Activated T-helper 2 cell treated with anti-CD3 and anti-CD28 coated beads, Interferon-gamma antibody, Interleukin-2, Interleukin-4, amounts not matched to agents 10 μg/mL and 5 μg/mL and 100 μg/mL, durations not matched to agents 14 hours and 24 hours and 36 hours (primary cell): ENCODE results near the gene TRABD. TPM values are rescaled to one million over a fixed set of nuclear protein-coding genes. Genes with fewer than 3 reads are reported as not detected.

ENCODE experiments used
- DNase-seq: peaks from one replicate; pipeline ENCODE4 v3.0.0; 2021; ENCODE audit warnings: low spot score
- H3K27ac Mint-ChIP-seq: one replicate; pipeline ENCODE4 v1.8.0; 2021; ENCODE audit warnings: mixed read lengths
- H3K27me3 Mint-ChIP-seq: one replicate; pipeline ENCODE4 v1.8.0; 2021; ENCODE audit warnings: low read depth, mixed read lengths
- H3K36me3 Mint-ChIP-seq: one replicate; pipeline ENCODE4 v1.8.0; 2021; ENCODE audit warnings: low read depth, mixed read lengths
- H3K4me1 Mint-ChIP-seq: one replicate; pipeline ENCODE4 v1.8.0; 2021; ENCODE audit warnings: low read depth, mixed read lengths
- H3K4me3 Mint-ChIP-seq: one replicate; pipeline ENCODE4 v1.8.0; 2021; ENCODE audit warnings: low read depth, mild to moderate bottlenecking, moderate library complexity, mixed read lengths
- H3K9me3 Mint-ChIP-seq: one replicate; pipeline ENCODE4 v1.8.0; 2021; ENCODE audit warnings: mixed read lengths
- intact Hi-C: fragments of 100-400 bp; cut with micrococcal nuclease; formaldehyde crosslinking; loops from one replicate; pipeline ENCODE4 v1.15.1; 2023
- total RNA-seq: library from RNA; stranded (reverse); gene quantifications from 2 replicates; pipeline ENCODE4 v1.2.3, GENCODE V29; 2022

TRABD gene
- total RNA-seq, 1 donor from 2014 or later: 104 TPM

GRCh38 chr22:50173311-50173982 is 12.3 kb upstream of the TRABD start:
- DNase-seq: no peak
- H3K27me3 Mint-ChIP-seq: peaks cover 17% of the 10 kb centered on the region
- no peak overlapping the region for H3K27ac Mint-ChIP-seq

DNA sequence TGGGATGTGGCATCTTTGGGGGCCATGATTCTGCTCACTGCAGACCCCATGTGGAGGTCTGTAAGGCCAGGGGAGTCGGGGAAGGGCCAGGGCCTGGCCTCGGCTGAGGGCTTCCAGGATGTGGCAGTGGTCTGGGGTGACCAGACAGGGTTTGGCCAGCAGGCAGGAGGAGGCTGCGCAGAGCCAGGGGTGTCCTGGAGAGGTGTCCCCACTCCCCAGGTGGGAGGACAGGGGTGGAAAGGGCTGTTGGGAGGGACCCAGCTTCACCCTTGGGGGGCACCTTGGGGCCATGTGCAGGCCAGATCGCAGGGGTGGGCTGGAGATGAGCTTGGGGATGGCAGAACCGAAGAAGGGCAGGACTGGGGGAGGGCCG is 11.7 kb upstream of the TRABD start:
- H3K9me3 Mint-ChIP-seq: no peaks in the 10 kb centered on the region
- intact Hi-C loops: no loop called here
- no peaks in the 10 kb centered on the region for H3K36me3 Mint-ChIP-seq
- no peak overlapping the region for H3K4me3 Mint-ChIP-seq
- peaks cover 4% of the 10 kb centered on the region for H3K4me1 Mint-ChIP-seq
- peaks cover 11% of the 10 kb centered on the region for H3K27me3 Mint-ChIP-seq
- no peak overlapping the region for H3K27ac Mint-ChIP-seq
- DNase-seq: no peak

More at GRCh38 chr22:50173311-50173982, 12.3 kb upstream of the TRABD start:
- Mint-ChIP-seq H3K4me1 (peaks cover 9% of the 10 kb centered on the region), H3K9me3 (no peaks in the 10 kb centered on the region), H3K4me3 (no peak overlapping the region), H3K36me3 (no peaks in the 10 kb centered on the region)
- intact Hi-C loops: no loop called here

- Mint-ChIP-seq H3K9me3 (no peaks in the 10 kb centered on the region), H3K4me1 (no peaks in the 10 kb centered on the region), H3K4me3 (no peak overlapping the region), H3K27ac (no peak overlapping the region), H3K36me3 (no peaks in the 10 kb centered on the region), H3K27me3 (peaks cover 8% of the 10 kb centered on the region)
- DNase-seq: no peak
- intact Hi-C loops: no loop called here
Measured at GRCh38 chr22:50174382-50175190, 11.1 kb upstream of the TRABD start.

DNA sequence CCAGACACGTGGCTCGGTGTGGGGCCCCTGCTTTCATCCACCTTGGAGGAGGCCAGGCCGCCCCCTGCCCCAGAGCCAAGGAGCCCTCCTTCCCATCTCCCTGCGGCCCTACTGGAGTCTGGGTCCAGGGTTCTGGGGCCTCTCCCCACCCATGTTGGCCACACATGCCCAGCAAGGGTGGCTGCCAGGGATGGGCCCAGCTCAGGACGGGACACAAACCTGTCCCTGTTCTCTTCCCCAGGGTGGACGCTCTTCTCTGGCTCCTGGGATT is 10.6 kb upstream of the TRABD start:
- no peak overlapping the region for H3K27ac Mint-ChIP-seq
- no peak for DNase-seq
- H3K27me3 Mint-ChIP-seq: peaks cover 8% of the 10 kb centered on the region
- no peaks in the 10 kb centered on the region for H3K9me3 Mint-ChIP-seq
- H3K4me3 Mint-ChIP-seq: no peak overlapping the region
- no peaks in the 10 kb centered on the region for H3K4me1 Mint-ChIP-seq
- intact Hi-C loops: no loop called here
- no peaks in the 10 kb centered on the region for H3K36me3 Mint-ChIP-seq

- H3K9me3 Mint-ChIP-seq: no peaks in the 10 kb centered on the region
Measured at GRCh38 chr22:50175921-50176849, 9.5 kb upstream of the TRABD start.

DNA sequence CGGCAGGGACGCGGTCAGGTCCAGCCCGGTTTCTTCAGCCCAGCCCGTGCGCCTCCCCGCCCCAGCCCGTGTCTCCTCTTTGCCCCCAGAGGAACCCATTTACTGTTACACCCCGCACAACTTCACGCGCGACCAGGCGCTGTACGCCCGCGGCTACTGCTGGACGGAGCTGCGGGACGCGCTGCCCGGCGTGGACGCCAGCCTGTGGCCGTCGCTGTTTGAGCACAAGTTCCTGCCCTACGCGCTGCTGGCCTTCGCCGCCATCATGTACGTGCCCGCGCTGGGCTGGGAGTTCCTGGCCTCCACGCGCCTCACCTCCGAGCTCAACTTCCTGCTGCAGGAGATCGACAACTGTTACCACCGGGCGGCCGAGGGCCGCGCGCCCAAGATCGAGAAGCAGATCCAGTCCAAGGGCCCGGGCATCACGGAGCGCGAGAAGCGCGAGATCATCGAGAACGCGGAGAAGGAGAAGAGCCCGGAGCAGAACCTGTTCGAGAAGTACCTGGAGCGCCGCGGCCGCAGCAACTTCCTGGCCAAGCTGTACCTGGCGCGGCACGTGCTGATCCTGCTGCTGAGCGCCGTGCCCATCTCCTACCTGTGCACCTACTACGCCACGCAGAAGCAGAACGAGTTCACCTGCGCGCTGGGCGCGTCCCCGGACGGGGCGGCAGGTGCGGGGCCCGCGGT is 8.7 kb upstream of the TRABD start:
- Mint-ChIP-seq H3K9me3 (no peaks in the 10 kb centered on the region), H3K27me3 (peaks cover 5% of the 10 kb centered on the region), H3K4me3 (no peak overlapping the region), H3K4me1 (no peaks in the 10 kb centered on the region), H3K36me3 (no peaks in the 10 kb centered on the region), H3K27ac (no peak overlapping the region)
- intact Hi-C loops: no loop called here
- no peak for DNase-seq

More at GRCh38 chr22:50175921-50176849, 9.5 kb upstream of the TRABD start:
- Mint-ChIP-seq H3K27ac (no peak overlapping the region), H3K4me1 (no peaks in the 10 kb centered on the region), H3K4me3 (no peak overlapping the region), H3K27me3 (peaks cover 5% of the 10 kb centered on the region), H3K36me3 (no peaks in the 10 kb centered on the region)
- intact Hi-C loops: no loop called here
- no peak for DNase-seq

DNA sequence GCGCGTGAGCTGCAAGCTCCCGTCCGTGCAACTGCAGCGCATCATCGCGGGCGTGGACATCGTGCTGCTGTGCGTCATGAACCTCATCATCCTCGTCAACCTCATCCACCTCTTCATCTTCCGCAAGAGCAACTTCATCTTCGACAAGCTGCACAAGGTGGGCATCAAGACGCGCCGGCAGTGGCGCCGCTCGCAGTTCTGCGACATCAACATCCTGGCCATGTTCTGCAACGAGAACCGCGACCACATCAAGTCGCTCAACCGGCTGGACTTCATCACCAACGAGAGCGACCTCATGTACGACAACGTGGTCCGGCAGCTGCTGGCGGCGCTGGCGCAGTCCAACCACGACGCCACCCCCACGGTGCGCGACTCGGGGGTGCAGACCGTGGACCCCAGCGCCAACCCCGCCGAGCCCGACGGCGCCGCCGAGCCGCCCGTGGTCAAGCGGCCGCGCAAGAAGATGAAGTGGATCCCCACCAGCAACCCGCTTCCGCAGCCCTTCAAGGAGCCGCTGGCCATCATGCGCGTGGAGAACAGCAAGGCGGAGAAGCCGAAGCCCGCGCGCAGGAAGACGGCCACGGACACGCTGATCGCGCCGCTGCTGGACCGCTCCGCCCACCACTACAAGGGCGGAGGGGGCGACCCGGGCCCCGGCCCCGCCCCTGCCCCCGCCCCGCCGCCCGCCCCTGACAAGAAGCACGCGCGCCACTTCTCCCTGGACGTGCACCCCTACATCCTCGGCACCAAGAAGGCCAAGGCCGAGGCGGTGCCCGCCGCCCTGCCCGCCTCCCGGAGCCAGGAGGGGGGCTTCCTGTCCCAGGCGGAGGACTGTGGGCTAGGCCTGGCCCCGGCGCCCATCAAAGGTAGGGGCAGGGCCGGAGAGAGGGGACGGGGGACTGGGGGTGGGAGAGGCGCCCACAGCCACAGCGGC is 7.9 kb upstream of the TRABD start:
- no peak overlapping the region for H3K4me3 Mint-ChIP-seq
- H3K9me3 Mint-ChIP-seq: no peaks in the 10 kb centered on the region
- no peaks in the 10 kb centered on the region for H3K27me3 Mint-ChIP-seq
- DNase-seq: no peak
- H3K36me3 Mint-ChIP-seq: no peaks in the 10 kb centered on the region
- no peaks in the 10 kb centered on the region for H3K4me1 Mint-ChIP-seq
- no peak overlapping the region for H3K27ac Mint-ChIP-seq
- intact Hi-C loops: no loop called here

- no peaks in the 10 kb centered on the region for H3K27me3 Mint-ChIP-seq
- no peaks in the 10 kb centered on the region for H3K4me1 Mint-ChIP-seq
- H3K9me3 Mint-ChIP-seq: no peaks in the 10 kb centered on the region
- no peak overlapping the region for H3K4me3 Mint-ChIP-seq
- no peak overlapping the region for H3K27ac Mint-ChIP-seq
- no peak for DNase-seq
- intact Hi-C loops: no loop called here
- H3K36me3 Mint-ChIP-seq: no peaks in the 10 kb centered on the region
Measured at GRCh38 chr22:50178471-50178864, 7.2 kb upstream of the TRABD start.

- no peaks in the 10 kb centered on the region for H3K9me3 Mint-ChIP-seq
- no peak overlapping the region for H3K27ac Mint-ChIP-seq
- no peaks in the 10 kb centered on the region for H3K36me3 Mint-ChIP-seq
- intact Hi-C loops: no loop called here
- no peak overlapping the region for H3K4me3 Mint-ChIP-seq
- H3K4me1 Mint-ChIP-seq: no peaks in the 10 kb centered on the region
- no peak for DNase-seq
- peaks cover 2% of the 10 kb centered on the region for H3K27me3 Mint-ChIP-seq
Measured at GRCh38 chr22:50178871-50179869, 6.5 kb upstream of the TRABD start.

DNA sequence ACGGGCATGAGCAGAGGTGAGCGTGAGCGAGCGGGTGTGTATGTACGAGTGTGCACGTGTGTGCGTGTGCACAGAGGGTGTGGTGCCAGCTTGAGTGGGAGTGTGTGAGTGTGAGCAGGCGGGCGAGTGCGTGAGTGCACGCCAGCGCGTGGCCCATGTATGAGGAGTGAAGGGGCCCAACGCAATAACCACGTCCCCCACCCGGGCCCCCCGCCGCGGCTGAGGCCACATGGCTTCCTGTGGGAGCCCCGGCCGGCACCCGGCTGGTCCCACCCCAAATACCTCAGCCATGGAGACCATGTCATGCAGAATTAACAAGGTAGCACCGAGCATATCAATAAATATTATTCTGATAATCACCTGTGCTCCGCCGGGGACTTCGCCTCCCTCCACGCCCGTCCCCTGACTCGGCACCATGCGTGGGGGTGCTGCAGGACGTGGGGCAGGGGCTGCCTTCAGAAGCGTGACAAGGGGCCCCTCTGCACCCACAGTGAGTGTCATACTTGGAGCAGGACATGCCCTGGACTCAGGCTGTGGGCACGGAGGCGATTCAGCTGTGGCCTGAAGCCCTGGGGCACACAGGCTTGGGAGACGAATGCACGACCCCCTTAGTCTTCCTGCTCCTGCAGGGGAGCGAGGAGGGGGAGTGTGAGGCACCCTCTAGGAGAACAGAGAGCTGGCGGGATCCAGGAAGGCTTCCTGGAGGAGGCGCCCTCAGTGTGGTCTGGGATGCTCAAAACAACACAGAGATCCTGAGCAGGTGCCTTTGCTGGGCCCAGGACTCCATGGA is 5.6 kb upstream of the TRABD start:
- peaks cover 2% of the 10 kb centered on the region for H3K27me3 Mint-ChIP-seq
- no peak for DNase-seq
- no peaks in the 10 kb centered on the region for H3K36me3 Mint-ChIP-seq
- no peaks in the 10 kb centered on the region for H3K9me3 Mint-ChIP-seq
- intact Hi-C loops: no loop called here
- H3K4me3 Mint-ChIP-seq: no peak overlapping the region
- no peaks in the 10 kb centered on the region for H3K4me1 Mint-ChIP-seq
- no peak overlapping the region for H3K27ac Mint-ChIP-seq
